Adrenal gland (tissue), 5 donors: ENCODE measurements around the gene GSTO2.

ENCODE experiments used
- POLR2A ChIP-seq, 2 donors: fragments of 450-650 bp; IDR thresholded peaks; one replicate each; pipeline ENCODE4 v1.6.1; 2017; ENCODE audit warnings: antibody characterized with exemption in 2 of 2, mild to moderate bottlenecking in 2 of 2, moderate library complexity in 1 of 2
- TF ChIP-seq, protein P1 (sequence below), 6 experiments: fragments of 450-650 bp in 4 of 6; fragments of 200-600 bp in 2 of 6; sonication (generic) in 1 of 6; IDR thresholded peaks; 1 replicate in 5 of 6; 2 replicates in 1 of 6; pipeline versions ENCODE4 v1.5.1 to v1.8.0; 2016 to 2021; ENCODE audit warnings: antibody characterized with exemption in 6 of 6, mild to moderate bottlenecking in 2 of 6, moderate library complexity in 1 of 6
- donor health status: DM: no; HTN: no; CAD: no.

DNA sequence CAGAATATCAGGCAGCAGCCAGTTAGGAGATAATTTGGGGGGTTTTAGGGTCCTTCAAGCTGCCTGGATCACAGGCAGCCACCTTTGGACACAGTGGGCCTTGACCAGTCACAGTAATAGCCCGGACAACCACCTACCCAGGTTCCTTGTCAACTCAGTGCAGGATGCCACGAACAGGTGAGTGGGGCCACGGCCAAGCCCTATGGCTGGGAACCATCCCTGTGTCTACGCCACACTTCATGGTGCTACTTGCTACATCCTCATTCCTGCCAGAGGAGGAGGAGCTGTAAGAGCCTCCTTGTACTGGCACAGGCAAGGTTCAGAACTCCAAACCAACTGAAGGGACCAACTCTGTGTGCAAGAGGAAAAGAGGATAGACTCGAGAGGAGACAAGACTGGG is 49.3 kb downstream of the GSTO2 start:
- TF ChIP-seq, protein P1, sequence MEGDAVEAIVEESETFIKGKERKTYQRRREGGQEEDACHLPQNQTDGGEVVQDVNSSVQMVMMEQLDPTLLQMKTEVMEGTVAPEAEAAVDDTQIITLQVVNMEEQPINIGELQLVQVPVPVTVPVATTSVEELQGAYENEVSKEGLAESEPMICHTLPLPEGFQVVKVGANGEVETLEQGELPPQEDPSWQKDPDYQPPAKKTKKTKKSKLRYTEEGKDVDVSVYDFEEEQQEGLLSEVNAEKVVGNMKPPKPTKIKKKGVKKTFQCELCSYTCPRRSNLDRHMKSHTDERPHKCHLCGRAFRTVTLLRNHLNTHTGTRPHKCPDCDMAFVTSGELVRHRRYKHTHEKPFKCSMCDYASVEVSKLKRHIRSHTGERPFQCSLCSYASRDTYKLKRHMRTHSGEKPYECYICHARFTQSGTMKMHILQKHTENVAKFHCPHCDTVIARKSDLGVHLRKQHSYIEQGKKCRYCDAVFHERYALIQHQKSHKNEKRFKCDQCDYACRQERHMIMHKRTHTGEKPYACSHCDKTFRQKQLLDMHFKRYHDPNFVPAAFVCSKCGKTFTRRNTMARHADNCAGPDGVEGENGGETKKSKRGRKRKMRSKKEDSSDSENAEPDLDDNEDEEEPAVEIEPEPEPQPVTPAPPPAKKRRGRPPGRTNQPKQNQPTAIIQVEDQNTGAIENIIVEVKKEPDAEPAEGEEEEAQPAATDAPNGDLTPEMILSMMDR (IDR thresholded peaks at IDR 0.05): no peak
- no peak for TF ChIP-seq POLR2A (IDR thresholded peaks at IDR 0.05)
